Measurements from ENCODE around the gene POLR2E.

The POLR2E gene

DNA sequence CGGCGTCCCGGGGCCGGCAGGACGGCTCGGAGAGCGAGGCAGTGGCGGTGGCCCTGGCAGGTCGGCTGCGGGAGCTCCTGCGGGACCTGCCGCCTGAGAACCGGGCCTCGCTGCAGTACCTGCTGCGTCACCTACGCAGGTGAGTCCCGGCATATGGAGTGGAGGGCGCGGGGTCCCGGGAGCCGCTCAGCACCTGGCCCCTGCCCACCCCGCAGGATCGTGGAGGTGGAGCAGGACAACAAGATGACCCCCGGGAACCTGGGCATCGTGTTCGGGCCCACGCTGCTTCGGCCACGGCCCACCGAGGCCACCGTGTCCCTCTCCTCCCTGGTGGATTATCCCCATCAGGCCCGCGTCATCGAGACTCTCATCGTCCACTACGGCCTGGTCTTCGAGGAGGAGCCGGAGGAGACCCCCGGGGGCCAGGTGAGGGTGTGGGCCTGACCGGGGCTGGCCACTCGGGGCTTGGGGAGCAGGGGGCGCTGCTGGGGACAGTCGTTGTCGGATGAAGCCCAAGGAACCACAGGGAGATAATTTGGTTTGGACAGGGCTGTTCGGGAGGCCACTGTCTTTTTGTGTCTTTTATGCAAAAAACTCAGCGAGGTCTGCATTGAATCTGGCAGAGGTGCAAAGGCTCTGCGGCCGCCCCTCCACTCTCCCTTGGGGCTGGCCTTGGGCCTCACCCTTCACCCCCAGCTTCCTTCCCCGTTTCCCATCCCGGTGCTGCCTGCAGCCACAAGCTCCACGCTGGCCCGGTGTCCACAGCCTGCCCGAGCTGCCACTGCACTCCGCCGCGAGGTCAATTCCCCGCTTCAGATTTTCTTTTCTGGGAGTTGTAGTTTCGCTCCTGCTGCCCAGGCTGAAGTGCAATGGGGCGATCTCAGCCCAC is 12.0 kb downstream of the POLR2E start:
- H3K27me3 ChIP-seq (replicated peaks in 2 of 5; ENCODE audit: control insufficient read depth in 4 of 5, insufficient read depth in 5 of 5, low read length in 4 of 5): no peaks in the 10 kb centered on the region
- peaks cover 7 to 70% (median 56%) of the 10 kb centered on the region in 4 experiments for H3K36me3 ChIP-seq (ENCODE audit: control insufficient read depth in 4 of 4, insufficient read depth in 4 of 4, low read length in 3 of 4)
- no peaks in the 10 kb centered on the region for H3K9me3 ChIP-seq (ENCODE audit: control extremely low read depth in 1 of 5, control insufficient read depth in 4 of 5, insufficient read depth in 2 of 5, low read depth in 1 of 5, low read length in 4 of 5)
- POLR2A ChIA-PET: no interaction called here
- no peak for DNase-seq
- CTCF ChIA-PET: interaction anchor here (1.0 to 1.6 kb wide), 2 partner anchors 11 to 15 kb away, joined by 3 to 4 read pairs; partner anchors contain the start of gene ARHGAP45
- no peak overlapping the region for H3K4me3 ChIP-seq (ENCODE audit: control insufficient read depth in 1 of 7, extremely low read depth in 1 of 7, insufficient read depth in 4 of 7, low read depth in 2 of 7, low read length in 6 of 7)
- H3K4me1 ChIP-seq (ENCODE audit: control extremely low read depth in 1 of 4, control insufficient read depth in 4 of 4, insufficient read depth in 4 of 4, low read length in 3 of 4): peaks cover 2 to 22% (median 22%) of the 10 kb centered on the region in 4 experiments
- no peak overlapping the region for H3K27ac ChIP-seq (ENCODE audit: insufficient read depth in 1 of 2, low read depth in 1 of 2, low read length in 2 of 2, poor library complexity in 1 of 2, severe bottlenecking in 2 of 2)
- 94% methylated on average over 50 of the region's 59 CpGs for WGBS (ENCODE audit: insufficient coverage)

DNA sequence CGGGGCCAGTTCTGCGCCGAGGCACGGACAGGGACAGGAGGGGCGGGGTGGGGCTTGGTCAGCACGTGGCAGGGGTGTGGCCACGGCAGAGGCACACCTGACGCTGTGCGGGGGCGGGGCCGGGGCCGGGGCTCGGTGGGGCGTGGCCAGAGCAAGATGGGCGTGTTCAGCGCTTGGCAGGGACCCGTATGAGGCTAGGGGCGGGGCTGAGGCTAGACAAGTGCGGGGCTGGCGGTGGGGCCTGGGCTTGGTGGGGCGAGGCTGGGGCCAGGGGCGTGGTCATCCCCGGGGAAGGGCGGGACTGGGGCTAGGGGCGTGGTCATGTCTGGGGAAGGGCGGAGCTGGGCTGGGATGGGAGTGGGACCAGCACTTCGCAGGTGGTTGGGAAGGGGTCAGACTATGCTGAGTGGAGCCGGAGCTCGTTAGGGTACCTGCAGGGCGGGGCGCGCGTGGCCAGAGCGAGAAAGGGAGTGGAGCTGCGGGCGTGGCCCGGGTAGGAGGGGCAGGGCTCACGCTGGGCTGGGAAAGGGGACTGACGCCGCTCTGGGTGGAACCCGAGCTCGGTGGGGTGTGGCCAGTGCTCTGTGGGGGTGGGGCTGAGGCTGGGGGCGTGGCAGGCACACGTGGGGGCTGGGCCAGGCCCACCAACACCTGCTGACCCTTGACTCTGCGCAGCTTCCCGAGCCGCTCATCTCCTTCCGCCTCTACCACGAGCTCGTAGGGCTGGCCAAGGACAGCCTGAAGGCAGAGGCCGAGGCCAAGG is 12.8 kb downstream of the POLR2E start:
- ChIA-PET POLR2A (no interaction called here), CTCF (interaction anchor here (1.6 kb wide), 1 partner anchor 15 kb away, joined by 4 read pairs; the partner anchor contains the start of gene ARHGAP45)
- peak in 2 of 3 donors; percentile 45 to 55 for DNase-seq
- H3K27ac ChIP-seq (ENCODE audit: insufficient read depth in 1 of 2, low read depth in 1 of 2, low read length in 2 of 2, poor library complexity in 1 of 2, severe bottlenecking in 2 of 2): no peak overlapping the region
- 90% methylated on average over 41 of the region's 51 CpGs for WGBS (ENCODE audit: insufficient coverage)
- H3K36me3 ChIP-seq (ENCODE audit: control insufficient read depth in 4 of 4, insufficient read depth in 4 of 4, low read length in 3 of 4): peaks cover 7 to 75% (median 60%) of the 10 kb centered on the region in 4 experiments
- no peak overlapping the region for H3K4me3 ChIP-seq (ENCODE audit: control insufficient read depth in 1 of 7, extremely low read depth in 1 of 7, insufficient read depth in 4 of 7, low read depth in 2 of 7, low read length in 6 of 7)
- H3K27me3 ChIP-seq (replicated peaks in 2 of 5; ENCODE audit: control insufficient read depth in 4 of 5, insufficient read depth in 5 of 5, low read length in 4 of 5): no peaks in the 10 kb centered on the region
- no peaks in the 10 kb centered on the region for H3K9me3 ChIP-seq (ENCODE audit: control extremely low read depth in 1 of 5, control insufficient read depth in 4 of 5, insufficient read depth in 2 of 5, low read depth in 1 of 5, low read length in 4 of 5)
- peaks cover 0 to 20% (median 19%) of the 10 kb centered on the region in 4 experiments for H3K4me1 ChIP-seq (ENCODE audit: control extremely low read depth in 1 of 4, control insufficient read depth in 4 of 4, insufficient read depth in 4 of 4, low read length in 3 of 4)

DNA sequence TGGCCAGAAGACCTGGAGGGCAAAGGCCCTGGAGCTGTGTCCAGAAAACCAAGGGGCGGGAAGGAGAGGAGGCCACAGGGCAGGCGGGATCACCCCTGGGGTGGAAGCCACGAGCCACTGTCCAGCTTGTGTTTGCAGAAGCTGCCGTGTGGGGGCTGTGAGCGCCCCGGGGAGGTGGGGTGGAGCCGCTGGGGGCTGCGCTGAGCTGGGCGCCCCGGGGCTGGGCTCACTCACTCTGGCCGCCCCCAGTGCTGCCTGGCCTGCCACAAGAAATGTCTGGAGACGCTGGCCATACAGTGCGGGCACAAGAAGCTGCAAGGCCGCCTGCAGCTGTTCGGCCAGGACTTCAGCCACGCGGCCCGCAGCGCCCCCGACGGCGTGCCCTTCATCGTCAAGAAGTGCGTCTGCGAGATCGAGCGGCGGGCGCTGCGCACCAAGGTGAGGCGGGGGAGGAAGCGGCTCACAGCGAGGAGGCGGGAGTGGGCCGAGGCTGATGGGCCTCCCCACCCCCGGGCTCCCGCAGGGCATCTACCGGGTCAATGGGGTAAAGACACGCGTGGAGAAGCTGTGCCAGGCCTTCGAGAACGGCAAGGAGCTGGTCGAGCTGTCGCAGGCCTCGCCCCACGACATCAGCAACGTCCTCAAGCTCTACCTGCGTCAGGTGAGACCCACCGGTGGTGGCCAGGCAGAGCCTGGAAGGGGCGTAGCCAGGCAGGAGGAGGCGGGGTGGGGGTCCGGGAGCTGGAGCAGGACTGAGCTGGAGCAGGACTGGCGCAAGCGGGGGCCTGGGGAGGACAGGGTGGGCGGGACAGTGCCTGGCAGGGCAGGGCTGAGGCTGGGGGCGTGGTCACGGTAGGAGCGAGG is 13.6 kb downstream of the POLR2E start:
- peaks cover 7 to 72% (median 58%) of the 10 kb centered on the region in 4 experiments for H3K36me3 ChIP-seq (ENCODE audit: control insufficient read depth in 4 of 4, insufficient read depth in 4 of 4, low read length in 3 of 4)
- 97% methylated on average over 49 of the region's 58 CpGs for WGBS (ENCODE audit: insufficient coverage)
- H3K4me3 ChIP-seq (ENCODE audit: control insufficient read depth in 1 of 7, extremely low read depth in 1 of 7, insufficient read depth in 4 of 7, low read depth in 2 of 7, low read length in 6 of 7): no peak overlapping the region
- H3K27me3 ChIP-seq (replicated peaks in 2 of 5; ENCODE audit: control insufficient read depth in 4 of 5, insufficient read depth in 5 of 5, low read length in 4 of 5): no peaks in the 10 kb centered on the region
- no peak overlapping the region for H3K27ac ChIP-seq (ENCODE audit: insufficient read depth in 1 of 2, low read depth in 1 of 2, low read length in 2 of 2, poor library complexity in 1 of 2, severe bottlenecking in 2 of 2)
- no peak for DNase-seq
- peaks cover 2 to 20% (median 19%) of the 10 kb centered on the region in 4 experiments for H3K4me1 ChIP-seq (ENCODE audit: control extremely low read depth in 1 of 4, control insufficient read depth in 4 of 4, insufficient read depth in 4 of 4, low read length in 3 of 4)
- H3K9me3 ChIP-seq (ENCODE audit: control extremely low read depth in 1 of 5, control insufficient read depth in 4 of 5, insufficient read depth in 2 of 5, low read depth in 1 of 5, low read length in 4 of 5): no peaks in the 10 kb centered on the region
- ChIA-PET POLR2A (interaction anchor here (0.8 kb wide), 1 partner anchor 22 kb away, joined by 3 read pairs; the partner anchor contains the start of gene GPX4), CTCF (interaction anchor here (1.0 to 1.6 kb wide), 3 partner anchors 12 to 136 kb away, joined by 3 to 4 read pairs (median 4); partner anchors contain the start of gene ARHGAP45)

DNA sequence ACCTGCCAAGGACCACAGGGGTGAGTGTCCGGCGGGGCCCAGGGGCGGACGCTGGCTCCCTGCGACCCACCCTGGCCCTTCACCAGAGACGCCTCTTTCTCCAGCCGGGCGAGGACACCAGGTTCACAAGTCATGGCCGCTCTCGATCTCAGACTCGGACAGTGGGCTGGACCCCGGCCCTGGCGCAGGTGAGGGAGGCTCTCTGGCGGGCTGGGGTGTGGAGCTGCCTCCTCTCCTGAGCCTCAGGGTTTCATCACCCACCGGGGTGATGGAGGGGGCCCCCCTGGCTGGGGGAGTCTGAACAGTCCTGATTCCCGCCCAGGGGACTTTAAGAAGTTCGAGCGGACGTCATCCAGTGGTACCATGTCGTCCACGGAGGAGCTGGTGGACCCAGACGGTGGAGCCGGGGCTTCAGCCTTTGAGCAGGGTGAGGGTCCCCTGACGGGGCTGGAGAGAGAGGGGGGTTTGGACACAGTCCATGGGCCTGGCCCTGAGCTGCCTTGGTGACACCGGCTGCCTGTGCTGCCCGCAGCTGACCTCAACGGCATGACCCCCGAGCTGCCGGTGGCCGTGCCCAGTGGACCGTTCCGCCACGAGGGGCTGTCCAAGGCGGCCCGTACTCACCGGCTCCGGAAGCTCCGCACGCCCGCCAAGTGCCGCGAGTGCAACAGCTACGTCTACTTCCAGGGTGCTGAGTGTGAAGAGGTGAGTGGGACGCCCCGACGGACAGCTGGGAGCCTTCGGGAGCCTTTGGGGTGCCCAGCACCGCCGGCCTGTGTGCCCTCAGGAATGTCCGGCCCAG is 14.6 kb downstream of the POLR2E start:
- CTCF ChIA-PET: interaction anchor here (1.0 to 5.5 kb wide), 3 partner anchors 13 to 137 kb away, joined by 3 to 19 read pairs (median 4); partner anchors contain the start of gene ARHGAP45
- Histone ChIP-seq H3K27me3 (replicated peaks in 2 of 5; ENCODE audit: control insufficient read depth in 4 of 5, insufficient read depth in 5 of 5, low read length in 4 of 5) (no peaks in the 10 kb centered on the region), H3K27ac (ENCODE audit: insufficient read depth in 1 of 2, low read depth in 1 of 2, low read length in 2 of 2, poor library complexity in 1 of 2, severe bottlenecking in 2 of 2) (no peak overlapping the region), H3K4me1 (ENCODE audit: control extremely low read depth in 1 of 4, control insufficient read depth in 4 of 4, insufficient read depth in 4 of 4, low read length in 3 of 4) (peaks cover 9 to 24% (median 23%) of the 10 kb centered on the region in 4 experiments), H3K9me3 (ENCODE audit: control extremely low read depth in 1 of 5, control insufficient read depth in 4 of 5, insufficient read depth in 2 of 5, low read depth in 1 of 5, low read length in 4 of 5) (no peaks in the 10 kb centered on the region), H3K4me3 (ENCODE audit: control insufficient read depth in 1 of 7, extremely low read depth in 1 of 7, insufficient read depth in 4 of 7, low read depth in 2 of 7, low read length in 6 of 7) (no peak overlapping the region), H3K36me3 (ENCODE audit: control insufficient read depth in 4 of 4, insufficient read depth in 4 of 4, low read length in 3 of 4) (peaks cover 7 to 63% (median 54%) of the 10 kb centered on the region in 4 experiments)
- WGBS (ENCODE audit: insufficient coverage): 98% methylated on average over 42 of the region's 50 CpGs
- POLR2A ChIA-PET: interaction anchor here (0.8 kb wide), 1 partner anchor 23 kb away, joined by 3 read pairs; the partner anchor contains the start of gene GPX4
- DNase-seq: no peak

DNA sequence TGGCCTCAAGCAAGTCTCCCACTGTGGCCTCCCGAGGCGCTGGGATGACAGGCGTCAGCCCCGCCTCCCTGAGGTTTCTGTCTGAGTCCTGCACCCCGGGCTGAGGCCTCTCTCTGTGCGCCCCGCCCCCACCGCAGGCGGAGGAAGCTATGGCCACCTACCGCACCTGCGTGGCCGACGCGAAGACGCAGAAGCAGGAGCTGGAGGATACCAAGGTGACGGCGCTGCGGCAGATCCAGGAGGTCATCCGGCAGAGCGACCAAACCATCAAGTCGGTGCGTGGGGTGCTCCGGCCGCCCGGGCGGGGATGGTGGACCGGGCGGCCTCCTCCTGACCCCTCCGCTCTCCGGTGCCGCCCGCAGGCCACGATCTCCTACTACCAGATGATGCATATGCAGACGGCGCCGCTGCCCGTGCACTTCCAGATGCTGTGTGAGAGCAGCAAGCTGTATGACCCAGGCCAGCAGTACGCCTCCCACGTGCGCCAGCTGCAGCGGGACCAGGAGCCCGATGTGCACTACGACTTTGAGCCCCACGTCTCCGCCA is 15.5 kb downstream of the POLR2E start:
- WGBS (ENCODE audit: insufficient coverage): 97% methylated on average over 45 of the region's 45 CpGs

More for the DNA sequence above, 15.5 kb downstream of the POLR2E start:
- POLR2A ChIA-PET: no interaction called here
- no peaks in the 10 kb centered on the region for H3K27me3 ChIP-seq (replicated peaks in 2 of 5; ENCODE audit: control insufficient read depth in 4 of 5, insufficient read depth in 5 of 5, low read length in 4 of 5)
- DNase-seq: no peak
- CTCF ChIA-PET: interaction anchor here (1.0 to 5.5 kb wide), 2 partner anchors 12 to 15 kb away, joined by 3 to 19 read pairs; partner anchors contain the start of gene ARHGAP45
- no peaks in the 10 kb centered on the region for H3K9me3 ChIP-seq (ENCODE audit: control extremely low read depth in 1 of 5, control insufficient read depth in 4 of 5, insufficient read depth in 2 of 5, low read depth in 1 of 5, low read length in 4 of 5)
- H3K4me1 ChIP-seq (ENCODE audit: control extremely low read depth in 1 of 4, control insufficient read depth in 4 of 4, insufficient read depth in 4 of 4, low read length in 3 of 4): peaks cover 10 to 32% (median 31%) of the 10 kb centered on the region in 4 experiments
- no peak overlapping the region for H3K27ac ChIP-seq (ENCODE audit: insufficient read depth in 1 of 2, low read depth in 1 of 2, low read length in 2 of 2, poor library complexity in 1 of 2, severe bottlenecking in 2 of 2)
- H3K36me3 ChIP-seq (ENCODE audit: control insufficient read depth in 4 of 4, insufficient read depth in 4 of 4, low read length in 3 of 4): peaks cover 4 to 62% (median 51%) of the 10 kb centered on the region in 4 experiments
- no peak overlapping the region for H3K4me3 ChIP-seq (ENCODE audit: control insufficient read depth in 1 of 7, extremely low read depth in 1 of 7, insufficient read depth in 4 of 7, low read depth in 2 of 7, low read length in 6 of 7)
